ENCODE measurements around the gene CYB5R3. TPM values are rescaled to one million over a fixed set of nuclear protein-coding genes. Genes with fewer than 3 reads are reported as not detected.
"Not testable (repeated sequence)": the region's sequence is repeated elsewhere in the genome, so short reads cannot be mapped to it uniquely, and the experiment has no call there.

CYB5R3 gene
- total RNA-seq, 4 donors from 2014 or later = 52.6 to 120 (median 75.5) TPM

DNA sequence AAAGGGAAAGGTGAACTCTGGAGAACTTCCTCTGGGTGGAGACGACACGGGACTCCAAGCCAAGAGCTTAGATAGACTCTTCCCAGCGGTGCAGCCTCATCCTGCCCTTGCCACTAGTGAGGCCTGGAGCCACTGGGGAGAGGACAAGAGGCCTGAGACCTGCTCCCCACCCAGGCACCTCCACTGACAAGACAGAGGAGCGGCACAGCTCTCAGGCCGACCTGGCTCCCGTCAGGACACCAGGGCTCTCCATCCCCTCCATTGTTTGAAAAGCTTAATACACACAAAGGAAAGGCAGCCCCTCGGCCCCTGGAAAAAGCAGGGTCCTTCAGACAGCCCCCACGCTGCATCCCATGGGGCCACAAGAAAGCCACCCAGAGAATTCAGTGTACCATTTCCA is 64.1 kb downstream of the CYB5R3 start:
- intact Hi-C loops (cut with DNase I) = no loop called here
- Histone ChIP-seq H3K27ac (no peak overlapping the region), H3K9me3 (no peaks in the 10 kb centered on the region), H3K4me1 (peaks cover 0 to 8% of the 10 kb centered on the region in 2 donors), H3K4me3 (replicated peaks in 1 of 3) (no peak overlapping the region), H3K36me3 (peaks cover 36 to 40% of the 10 kb centered on the region in 2 donors), H3K27me3 (no peaks in the 10 kb centered on the region)
- no peak for DNase-seq
- TF ChIP-seq, protein P1, sequence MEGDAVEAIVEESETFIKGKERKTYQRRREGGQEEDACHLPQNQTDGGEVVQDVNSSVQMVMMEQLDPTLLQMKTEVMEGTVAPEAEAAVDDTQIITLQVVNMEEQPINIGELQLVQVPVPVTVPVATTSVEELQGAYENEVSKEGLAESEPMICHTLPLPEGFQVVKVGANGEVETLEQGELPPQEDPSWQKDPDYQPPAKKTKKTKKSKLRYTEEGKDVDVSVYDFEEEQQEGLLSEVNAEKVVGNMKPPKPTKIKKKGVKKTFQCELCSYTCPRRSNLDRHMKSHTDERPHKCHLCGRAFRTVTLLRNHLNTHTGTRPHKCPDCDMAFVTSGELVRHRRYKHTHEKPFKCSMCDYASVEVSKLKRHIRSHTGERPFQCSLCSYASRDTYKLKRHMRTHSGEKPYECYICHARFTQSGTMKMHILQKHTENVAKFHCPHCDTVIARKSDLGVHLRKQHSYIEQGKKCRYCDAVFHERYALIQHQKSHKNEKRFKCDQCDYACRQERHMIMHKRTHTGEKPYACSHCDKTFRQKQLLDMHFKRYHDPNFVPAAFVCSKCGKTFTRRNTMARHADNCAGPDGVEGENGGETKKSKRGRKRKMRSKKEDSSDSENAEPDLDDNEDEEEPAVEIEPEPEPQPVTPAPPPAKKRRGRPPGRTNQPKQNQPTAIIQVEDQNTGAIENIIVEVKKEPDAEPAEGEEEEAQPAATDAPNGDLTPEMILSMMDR (IDR thresholded peaks at IDR 0.05) = no peak
- no peak for TF ChIP-seq POLR2A (IDR thresholded peaks at IDR 0.05)
- 84 to 86% methylated on average over 7 to 8 of the region's 8 CpGs for WGBS, 2 donors

GRCh38 chr22:42584364-42584940 is 64.7 kb downstream of the CYB5R3 start:
- Histone ChIP-seq H3K4me3 (replicated peaks in 1 of 3) (no peak overlapping the region), H3K27me3 (no peaks in the 10 kb centered on the region), H3K27ac (no peak overlapping the region), H3K4me1 (peaks cover 0 to 8% of the 10 kb centered on the region in 2 donors), H3K9me3 (no peaks in the 10 kb centered on the region), H3K36me3 (peaks cover 36 to 40% of the 10 kb centered on the region in 2 donors)
- 87 to 90% methylated on average over 3 to 4 of the region's 4 CpGs for WGBS, 2 donors
- TF ChIP-seq, protein P1 (IDR thresholded peaks at IDR 0.05) = peak in 2 of 6 experiments; percentile 13 to 17
- TF ChIP-seq POLR2A (IDR thresholded peaks at IDR 0.05) = no peak
- DNase-seq = peak; percentile 50 to 51
- intact Hi-C loops (cut with DNase I) = no loop called here

DNA sequence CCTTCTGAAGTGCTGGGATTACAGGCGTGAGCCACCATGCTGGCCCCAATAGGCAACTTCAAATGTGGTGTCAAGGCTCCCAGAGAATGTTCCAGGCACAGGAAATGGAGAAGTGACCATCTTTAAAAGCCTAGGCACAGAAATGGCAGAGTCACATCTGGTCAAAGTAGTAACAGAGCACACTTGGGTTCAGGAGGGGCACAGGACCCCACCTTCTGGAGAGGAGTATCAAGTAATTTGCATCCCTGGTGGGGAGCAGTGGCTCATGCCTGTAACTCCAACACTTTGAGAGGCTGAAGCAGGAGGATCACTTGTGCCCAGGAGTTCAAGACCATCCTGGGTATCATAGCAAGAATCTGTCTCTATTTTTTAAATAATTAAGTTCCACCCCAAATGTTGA is 66.2 kb downstream of the CYB5R3 start:
- H3K36me3 ChIP-seq = peaks cover 39 to 45% of the 10 kb centered on the region in 2 donors
- DNase-seq = no peak
- peaks cover 0 to 8% of the 10 kb centered on the region in 2 donors for H3K4me1 ChIP-seq
- no peaks in the 10 kb centered on the region for H3K9me3 ChIP-seq
- H3K27me3 ChIP-seq = no peaks in the 10 kb centered on the region
- H3K4me3 ChIP-seq (replicated peaks in 1 of 3) = no peak overlapping the region
- 91 to 100% methylated on average over 1 of the region's 1 CpG for WGBS, 2 donors
- H3K27ac ChIP-seq = no peak overlapping the region
- TF ChIP-seq, protein P1 (IDR thresholded peaks at IDR 0.05) = no peak
- no peak for TF ChIP-seq POLR2A (IDR thresholded peaks at IDR 0.05)
- intact Hi-C loops (cut with DNase I) = no loop called here

GRCh38 chr22:42581762-42582716 is 67.2 kb downstream of the CYB5R3 start:
- TF ChIP-seq POLR2A (IDR thresholded peaks at IDR 0.05) = peak in 1 of 2 donors; percentile 47
- TF ChIP-seq, protein P1 (IDR thresholded peaks at IDR 0.05) = no peak
- intact Hi-C loops (cut with DNase I) = no loop called here
- Histone ChIP-seq H3K4me1 (peaks cover 0 to 8% of the 10 kb centered on the region in 2 donors), H3K27ac (peak overlapping the region in 1 of 3 donors; percentile 80), H3K27me3 (no peaks in the 10 kb centered on the region), H3K4me3 (replicated peaks in 1 of 3) (peak overlapping the region; percentile 41 to 53 (median 47)), H3K36me3 (peaks cover 39 to 41% of the 10 kb centered on the region in 2 donors), H3K9me3 (no peaks in the 10 kb centered on the region)
- DNase-seq = peak; percentile 80 to 82
- WGBS, 2 donors = 15 to 63% methylated on average over 6 to 25 of the region's 64 CpGs

- H3K9me3 ChIP-seq; H3K4me1 ChIP-seq; DNase-seq; H3K27me3 ChIP-seq; intact Hi-C loops (cut with DNase I): not testable (repeated sequence)
- peak overlapping the region in 1 of 3 donors; percentile 80 for H3K27ac ChIP-seq
- H3K36me3 ChIP-seq = peaks cover 32 to 33% of the 10 kb centered on the region in 2 donors
- H3K4me3 ChIP-seq (replicated peaks in 1 of 3) = peak overlapping the region; percentile 41 to 53 (median 47)
- 1 to 4% methylated on average over 11 to 12 of the region's 22 CpGs for WGBS, 2 donors
Measured at GRCh38 chr22:42581194-42581761, 67.9 kb downstream of the CYB5R3 start.

DNA sequence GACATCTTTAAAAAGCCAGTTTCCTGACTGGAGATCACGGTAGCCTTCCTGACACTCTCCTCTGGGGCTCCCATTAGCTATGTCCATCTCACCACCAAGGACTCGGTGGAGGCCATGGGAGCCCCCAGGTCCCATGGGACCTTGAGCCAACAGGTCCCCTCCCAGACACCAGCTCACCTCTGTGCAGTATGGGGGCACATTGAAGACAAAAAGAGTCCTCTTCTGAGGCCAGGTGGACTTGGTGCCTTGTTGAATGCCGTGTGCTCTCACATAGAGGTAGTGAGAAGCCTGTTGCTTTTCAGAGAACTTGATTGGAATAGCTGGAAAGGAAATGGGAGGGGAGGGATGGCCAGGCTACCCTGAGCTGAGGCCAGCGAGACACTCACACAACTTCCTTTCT is 69.2 kb downstream of the CYB5R3 start:
- DNase-seq; H3K9me3 ChIP-seq; H3K4me1 ChIP-seq; H3K27me3 ChIP-seq; H3K27ac ChIP-seq; intact Hi-C loops (cut with DNase I); H3K4me3 ChIP-seq (replicated peaks in 1 of 3): not testable (repeated sequence)
- H3K36me3 ChIP-seq = peaks cover 19 to 21% of the 10 kb centered on the region in 2 donors
- 90 to 100% methylated on average over 2 to 3 of the region's 4 CpGs for WGBS, 2 donors

All from thyroid gland (tissue), 4 donors.